NB4 (cell line): ENCODE results near the gene AIG1.

Source experiments
- MYC ChIP-seq: IDR thresholded peaks from 2 replicates; pipeline ENCODE4 v1.6.1; 2011; ENCODE audit warnings: low read depth, low read length
- POLR2A ChIP-seq: IDR thresholded peaks from 2 replicates; pipeline ENCODE4 v1.6.1; 2011; ENCODE audit warnings: mild to moderate bottlenecking; ENCODE audit not compliant: insufficient read length; ENCODE audit errors: extremely low read depth
- TF ChIP-seq, protein P1 (sequence below): IDR thresholded peaks from one replicate; pipeline ENCODE4 v1.5.1; 2012; ENCODE audit warnings: low read depth, low read length
- TF ChIP-seq, protein P2 (sequence below): IDR thresholded peaks from 2 replicates; pipeline ENCODE4 v1.6.1; 2011; ENCODE audit warnings: low read depth, low read length

- TF ChIP-seq, protein P1, sequence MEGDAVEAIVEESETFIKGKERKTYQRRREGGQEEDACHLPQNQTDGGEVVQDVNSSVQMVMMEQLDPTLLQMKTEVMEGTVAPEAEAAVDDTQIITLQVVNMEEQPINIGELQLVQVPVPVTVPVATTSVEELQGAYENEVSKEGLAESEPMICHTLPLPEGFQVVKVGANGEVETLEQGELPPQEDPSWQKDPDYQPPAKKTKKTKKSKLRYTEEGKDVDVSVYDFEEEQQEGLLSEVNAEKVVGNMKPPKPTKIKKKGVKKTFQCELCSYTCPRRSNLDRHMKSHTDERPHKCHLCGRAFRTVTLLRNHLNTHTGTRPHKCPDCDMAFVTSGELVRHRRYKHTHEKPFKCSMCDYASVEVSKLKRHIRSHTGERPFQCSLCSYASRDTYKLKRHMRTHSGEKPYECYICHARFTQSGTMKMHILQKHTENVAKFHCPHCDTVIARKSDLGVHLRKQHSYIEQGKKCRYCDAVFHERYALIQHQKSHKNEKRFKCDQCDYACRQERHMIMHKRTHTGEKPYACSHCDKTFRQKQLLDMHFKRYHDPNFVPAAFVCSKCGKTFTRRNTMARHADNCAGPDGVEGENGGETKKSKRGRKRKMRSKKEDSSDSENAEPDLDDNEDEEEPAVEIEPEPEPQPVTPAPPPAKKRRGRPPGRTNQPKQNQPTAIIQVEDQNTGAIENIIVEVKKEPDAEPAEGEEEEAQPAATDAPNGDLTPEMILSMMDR = no peak
- no peak for TF ChIP-seq MYC
- no peak for TF ChIP-seq POLR2A
- TF ChIP-seq, protein P2, sequence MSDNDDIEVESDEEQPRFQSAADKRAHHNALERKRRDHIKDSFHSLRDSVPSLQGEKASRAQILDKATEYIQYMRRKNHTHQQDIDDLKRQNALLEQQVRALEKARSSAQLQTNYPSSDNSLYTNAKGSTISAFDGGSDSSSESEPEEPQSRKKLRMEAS = no peak
Measured at GRCh38 chr6:143117108-143117507, 56.4 kb downstream of the AIG1 start.
